DOHH2 (cell line): ENCODE measurements around the gene FTSJ3.

Experiments used
- H3F3A ChIP-seq: fragments of 200-600 bp; sonication (generic), shearing (Covaris generic); 2 replicates; pipeline ENCODE4 v1.6.0; 2016; ENCODE audit warnings: antibody characterized with exemption, mild to moderate bottlenecking; ENCODE audit not compliant: control insufficient read depth, insufficient read depth
- H3K27ac ChIP-seq: fragments of 200-600 bp; sonication (generic); 2 replicates; pipeline ENCODE4 v1.5.1; 2014; ENCODE audit warnings: low read depth, mild to moderate bottlenecking, low read length, moderate library complexity
- H3K27me3 ChIP-seq: fragments of 200-600 bp; sonication (generic); 2 replicates; pipeline ENCODE4 v1.6.1; 2014; ENCODE audit warnings: mild to moderate bottlenecking, low read length, mixed read lengths; ENCODE audit not compliant: control insufficient read depth
- H3K36me3 ChIP-seq: fragments of 200-600 bp; sonication (generic); 2 replicates; pipeline ENCODE4 v1.6.1; 2014; ENCODE audit warnings: mild to moderate bottlenecking, low read length, moderate library complexity, mixed read lengths; ENCODE audit not compliant: control insufficient read depth
- H3K4me1 ChIP-seq: fragments of 200-600 bp; sonication (generic); 2 replicates; pipeline ENCODE4 v1.6.1; 2014; ENCODE audit warnings: mild to moderate bottlenecking, low read length, mixed read lengths; ENCODE audit not compliant: control insufficient read depth
- H3K4me2 ChIP-seq: fragments of 200-600 bp; sonication (generic); 2 replicates; pipeline ENCODE4 v1.6.0; 2014; ENCODE audit warnings: mild to moderate bottlenecking, low read length, moderate library complexity
- H3K4me3 ChIP-seq: fragments of 200-600 bp; sonication (generic); 2 replicates; pipeline ENCODE4 v1.5.1; 2014; ENCODE audit warnings: mild to moderate bottlenecking, low read length, mixed read lengths
- H3K79me2 ChIP-seq: fragments of 200-600 bp; sonication (generic); 2 replicates; pipeline ENCODE4 v1.6.1; 2014; ENCODE audit warnings: mild to moderate bottlenecking, low read length, mixed read lengths; ENCODE audit not compliant: control insufficient read depth
- H3K9me2 ChIP-seq: fragments of 200-600 bp; sonication (generic); replicated peaks from 2 replicates; pipeline ENCODE4 v1.6.1; 2014; ENCODE audit warnings: mild to moderate bottlenecking, low read length, mixed read lengths; ENCODE audit not compliant: control insufficient read depth
- H3K9me3 ChIP-seq: fragments of 200-600 bp; sonication (generic); 2 replicates; pipeline ENCODE4 v1.6.1; 2014; ENCODE audit warnings: antibody characterized with exemption, low read length, mixed read lengths; ENCODE audit not compliant: control insufficient read depth, insufficient read depth
- H4K20me1 ChIP-seq: fragments of 200-600 bp; sonication (generic); 2 replicates; pipeline ENCODE4 v1.6.0; 2014; ENCODE audit warnings: low read depth, mild to moderate bottlenecking, antibody characterized with exemption, low read length, moderate library complexity; ENCODE audit not compliant: control insufficient read depth, insufficient read depth
- EZH2phosphoT487 ChIP-seq: fragments of 200-600 bp; sonication (generic); IDR thresholded peaks from 2 replicates; pipeline ENCODE4 v1.6.1; 2017; ENCODE audit warnings: borderline replicate concordance, mild to moderate bottlenecking, antibody characterized with exemption, low read length, moderate library complexity, mixed read lengths
- TF ChIP-seq, protein P1 (sequence below): fragments of 200-600 bp; sonication (generic); IDR thresholded peaks from one replicate; pipeline ENCODE4 v1.5.1; 2014; ENCODE audit warnings: antibody characterized with exemption, mild to moderate bottlenecking, low read depth, low read length; ENCODE audit not compliant: poor library complexity, severe bottlenecking

Gene FTSJ3

DNA sequence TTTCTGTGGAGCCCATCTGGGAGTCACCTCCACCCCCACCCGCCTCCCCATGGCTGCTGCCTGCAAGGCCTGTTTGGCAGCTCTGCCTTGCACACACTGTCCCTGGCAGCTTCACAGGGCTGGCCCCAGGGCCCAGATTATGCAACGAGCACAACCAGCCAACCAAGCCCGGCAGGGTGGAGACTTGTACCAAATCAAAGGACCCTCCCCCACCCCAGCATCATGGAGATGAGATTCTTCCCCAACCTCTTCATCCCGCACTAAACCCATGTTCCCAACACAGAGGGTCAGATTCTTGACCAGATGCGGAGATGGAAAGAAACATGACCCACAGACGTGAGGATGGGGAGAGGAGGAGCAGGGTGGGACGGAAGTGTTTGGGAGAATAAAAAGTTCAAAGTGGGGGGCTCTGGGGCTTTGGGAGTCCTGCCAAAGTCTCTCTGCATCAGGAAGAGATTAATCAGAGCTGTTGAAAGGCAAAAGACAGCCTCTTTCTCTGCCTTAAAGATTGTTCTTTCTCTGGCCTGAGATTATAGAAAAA lies 11.2 kb upstream of the FTSJ3 start:
- Histone ChIP-seq H3K4me2 (peak overlapping the region; percentile 98), H3K9me3 (no peaks in the 10 kb centered on the region), H3K36me3 (peaks cover 66% of the 10 kb centered on the region), H3F3A (peaks cover 15% of the 10 kb centered on the region), H3K79me2 (peaks cover 64% of the 10 kb centered on the region), H3K27me3 (no peaks in the 10 kb centered on the region), H3K27ac (peak overlapping the region; percentile 50), H3K4me1 (peaks cover 45% of the 10 kb centered on the region), H4K20me1 (no peaks in the 10 kb centered on the region; the same call in 1 of the 2 replicates), H3K9me2 (no peaks in the 10 kb centered on the region), H3K4me3 (peak overlapping the region; percentile 87; the same call in 1 of the 2 replicates)
- TF ChIP-seq, protein P1, sequence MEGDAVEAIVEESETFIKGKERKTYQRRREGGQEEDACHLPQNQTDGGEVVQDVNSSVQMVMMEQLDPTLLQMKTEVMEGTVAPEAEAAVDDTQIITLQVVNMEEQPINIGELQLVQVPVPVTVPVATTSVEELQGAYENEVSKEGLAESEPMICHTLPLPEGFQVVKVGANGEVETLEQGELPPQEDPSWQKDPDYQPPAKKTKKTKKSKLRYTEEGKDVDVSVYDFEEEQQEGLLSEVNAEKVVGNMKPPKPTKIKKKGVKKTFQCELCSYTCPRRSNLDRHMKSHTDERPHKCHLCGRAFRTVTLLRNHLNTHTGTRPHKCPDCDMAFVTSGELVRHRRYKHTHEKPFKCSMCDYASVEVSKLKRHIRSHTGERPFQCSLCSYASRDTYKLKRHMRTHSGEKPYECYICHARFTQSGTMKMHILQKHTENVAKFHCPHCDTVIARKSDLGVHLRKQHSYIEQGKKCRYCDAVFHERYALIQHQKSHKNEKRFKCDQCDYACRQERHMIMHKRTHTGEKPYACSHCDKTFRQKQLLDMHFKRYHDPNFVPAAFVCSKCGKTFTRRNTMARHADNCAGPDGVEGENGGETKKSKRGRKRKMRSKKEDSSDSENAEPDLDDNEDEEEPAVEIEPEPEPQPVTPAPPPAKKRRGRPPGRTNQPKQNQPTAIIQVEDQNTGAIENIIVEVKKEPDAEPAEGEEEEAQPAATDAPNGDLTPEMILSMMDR = no peak
- no peak for TF ChIP-seq EZH2phosphoT487

DNA sequence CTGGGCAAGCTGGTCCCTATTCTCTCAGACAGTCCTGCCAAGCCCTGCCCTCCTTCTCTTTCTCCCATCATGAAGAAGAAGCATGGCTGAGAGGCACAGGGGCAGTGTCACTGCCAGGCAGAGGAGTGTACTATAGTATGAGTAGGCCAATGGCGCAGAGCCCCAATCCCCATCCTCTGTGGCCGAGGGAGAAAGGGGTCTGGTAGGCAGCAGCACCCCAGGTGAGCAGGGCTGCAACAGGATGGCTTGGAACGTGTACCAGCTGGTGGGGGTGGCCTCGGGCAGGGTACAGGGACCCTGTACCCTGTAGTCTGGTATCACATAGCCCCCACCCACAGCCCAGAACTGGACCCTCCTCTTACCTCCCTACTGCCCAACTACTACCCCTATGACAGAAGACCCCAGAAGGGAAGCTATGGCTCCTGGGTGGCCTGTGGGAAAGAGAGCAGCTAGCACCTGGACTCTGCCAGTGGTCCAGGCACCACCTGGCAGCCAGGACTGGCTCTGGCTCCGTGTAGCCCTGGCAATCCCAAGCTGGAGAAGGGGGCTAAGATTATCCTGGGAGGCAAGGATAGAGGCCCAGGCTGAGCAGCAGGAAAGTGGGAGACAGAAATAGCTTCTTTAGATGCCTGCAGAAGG lies 10.6 kb upstream of the FTSJ3 start:
- Histone ChIP-seq H3K4me3 (no peak overlapping the region), H3K9me2 (no peaks in the 10 kb centered on the region), H3K27me3 (no peaks in the 10 kb centered on the region), H3K79me2 (peaks cover 64% of the 10 kb centered on the region), H3K4me2 (no peak overlapping the region), H3F3A (peaks cover 13% of the 10 kb centered on the region), H3K9me3 (no peaks in the 10 kb centered on the region), H3K4me1 (peaks cover 43% of the 10 kb centered on the region), H3K36me3 (peaks cover 71% of the 10 kb centered on the region), H3K27ac (no peak overlapping the region), H4K20me1 (no peaks in the 10 kb centered on the region; the same call in 1 of the 2 replicates)
- TF ChIP-seq EZH2phosphoT487 = no peak
- TF ChIP-seq, protein P1 = no peak

DNA sequence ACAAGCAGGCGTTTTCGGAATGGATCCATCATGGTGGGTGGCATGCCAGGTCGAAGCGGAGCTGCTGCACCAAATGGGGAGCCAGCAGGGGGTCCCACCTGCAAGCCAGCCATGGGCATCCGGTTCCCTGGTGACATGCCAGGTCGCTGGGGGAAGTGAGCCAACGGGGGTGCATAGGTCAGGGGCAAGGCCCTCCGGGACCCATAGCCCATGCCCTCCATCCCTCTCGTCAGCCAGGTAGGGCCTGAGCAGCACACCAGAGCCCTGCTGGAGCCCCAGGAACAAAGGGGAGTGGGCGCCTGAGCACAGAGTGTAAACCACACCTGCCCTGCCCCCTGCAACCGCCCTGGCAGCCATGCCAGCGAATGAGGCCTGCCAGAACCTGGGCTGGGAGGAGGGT lies 10.0 kb upstream of the FTSJ3 start:
- H3K27ac ChIP-seq = no peak overlapping the region
- H3F3A ChIP-seq = peaks cover 15% of the 10 kb centered on the region
- TF ChIP-seq EZH2phosphoT487 = no peak
- TF ChIP-seq, protein P1 = no peak
- no peaks in the 10 kb centered on the region for H3K9me2 ChIP-seq
- no peaks in the 10 kb centered on the region; the same call in 1 of the 2 replicates for H4K20me1 ChIP-seq
- H3K79me2 ChIP-seq = peaks cover 64% of the 10 kb centered on the region
- no peaks in the 10 kb centered on the region for H3K9me3 ChIP-seq
- H3K36me3 ChIP-seq = peaks cover 77% of the 10 kb centered on the region
- peaks cover 43% of the 10 kb centered on the region for H3K4me1 ChIP-seq
- H3K4me2 ChIP-seq = no peak overlapping the region
- H3K4me3 ChIP-seq = no peak overlapping the region
- H3K27me3 ChIP-seq = no peaks in the 10 kb centered on the region
